Placental epithelial cell (primary cell): ENCODE measurements around the gene TRAF1. TPM values are rescaled to one million over a fixed set of nuclear protein-coding genes. Genes with fewer than 3 reads are reported as not detected.

Experiments
- total RNA-seq: library from RNA; depleted of rRNA; stranded (reverse); fragments of >200 nt; gene quantifications from 2 replicates; pipeline ENCODE4 v1.2.3, GENCODE V29; 2012

The TRAF1 gene
- 0.54 and 2.4 TPM in 2 replicates for total RNA-seq

DNA sequence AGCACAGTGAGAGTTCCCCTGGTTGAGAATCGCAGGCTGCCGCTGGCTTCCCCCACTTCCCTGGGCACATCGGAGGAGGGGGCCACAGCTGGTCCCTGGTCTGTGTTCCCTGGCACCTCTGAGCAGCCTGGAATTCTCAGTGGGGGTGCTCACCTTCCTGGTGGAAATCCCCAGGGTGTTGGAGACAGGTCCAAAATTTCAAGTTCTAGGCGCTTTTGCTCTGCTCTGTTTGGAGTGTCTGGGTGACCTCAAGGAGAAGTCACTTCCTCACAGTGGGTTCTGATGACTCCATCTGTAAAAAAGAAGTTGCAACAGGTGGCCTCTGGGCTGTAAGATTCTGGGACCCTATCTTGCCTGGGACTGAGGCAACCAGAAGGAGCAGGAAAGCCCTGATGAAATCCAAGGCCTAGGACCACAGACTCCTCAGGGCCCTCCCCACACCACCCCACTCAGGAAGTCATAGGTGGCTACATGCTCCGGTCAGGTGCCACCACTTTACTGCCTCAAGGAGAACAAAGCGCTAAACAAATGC lies at the start of gene TRAF1:
Gene TRAF1 (minus strand): TSS at position 400 of the 532 bp plus-strand sequence. CDS start 721 bp downstream, outside the sequence.

DNA sequence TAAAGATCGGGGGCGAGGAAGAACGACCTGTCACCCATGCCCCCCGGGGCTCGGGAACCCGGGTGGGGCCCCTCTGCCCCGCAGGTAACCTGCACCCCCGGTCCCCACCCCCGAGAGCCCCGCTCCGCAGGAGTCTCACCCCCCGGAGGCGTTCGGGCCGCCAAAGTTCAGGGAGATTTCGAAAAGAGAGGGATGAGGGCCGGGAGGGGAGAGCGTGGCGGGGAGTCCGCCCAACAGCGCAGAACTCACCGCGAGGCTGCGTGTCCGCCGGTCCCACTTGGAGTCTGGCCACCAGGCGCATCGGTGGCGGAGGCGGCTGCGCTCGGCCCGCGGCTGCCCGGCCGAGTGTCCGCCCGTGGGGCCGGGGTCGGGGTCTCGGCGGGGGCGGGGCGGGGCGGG lies 49.8 kb downstream of the TRAF1 start, which contains the start of gene PHF19:
Gene PHF19 (minus strand): TSS at position 347 of the 399 bp plus-strand sequence. CDS start 2,447 bp downstream, outside the sequence.

Other genes with a start within 250 kb of the TRAF1 start
- gene MEGF9, start 212.3 kb downstream of the TRAF1 start, total RNA-seq: 8.2 and 10.0 TPM in 2 replicates
- 23.2 and 31.6 TPM in 2 replicates for gene FBXW2, start 133.4 kb downstream of the TRAF1 start, total RNA-seq
- gene PSMD5, start 83.9 kb downstream of the TRAF1 start, total RNA-seq: 28.3 and 37.1 TPM in 2 replicates
- gene PHF19, start 49.6 kb downstream of the TRAF1 start, total RNA-seq: 31.0 and 36.3 TPM in 2 replicates
- 1.6 and 3.9 TPM in 2 replicates for gene C5, start 123.5 kb upstream of the TRAF1 start, total RNA-seq
- 7.5 and 8.0 TPM in 2 replicates for gene CNTRL, start 148.2 kb upstream of the TRAF1 start, total RNA-seq